Esophagus muscularis mucosa (tissue), 4 donors: ENCODE data around the gene MIPOL1. TPM values are rescaled to one million over a fixed set of nuclear protein-coding genes. Genes with fewer than 3 reads are reported as not detected.

Experiments
- DNase-seq: peaks from one replicate; pipeline ENCODE4 v3.0.0-alpha.2; 2017; ENCODE audit errors: extremely low spot score
- H3K27ac ChIP-seq, 4 donors: fragments of 200-600 bp; sonication (generic); replicated peaks in 1 of 4; 1 replicate in 3 of 4; 2 replicates in 1 of 4; pipeline ENCODE4 v1.5.1; 2016 to 2019; ENCODE audit warnings: mild to moderate bottlenecking in 1 of 4
- H3K27me3 ChIP-seq, 4 donors: fragments of 200-600 bp; sonication (generic); one replicate each; pipeline versions ENCODE4 v1.5.1 to v1.6.0; 2016 to 2019
- H3K36me3 ChIP-seq, 4 donors: fragments of 200-600 bp; sonication (generic); one replicate each; pipeline ENCODE4 v1.5.1; 2016 to 2019
- H3K4me1 ChIP-seq, 4 donors: fragments of 200-600 bp; sonication (generic); one replicate each; pipeline ENCODE4 v1.5.1; 2016 to 2019
- H3K4me3 ChIP-seq, 4 donors: fragments of 200-600 bp; sonication (generic); 1 replicate in 2 of 4; 2 replicates in 2 of 4; pipeline ENCODE4 v1.5.1; 2016 to 2019; ENCODE audit warnings: mild to moderate bottlenecking in 4 of 4, moderate library complexity in 1 of 4
- H3K9me3 ChIP-seq, 4 donors: fragments of 200-600 bp; sonication (generic); 1 replicate in 3 of 4; 2 replicates in 1 of 4; pipeline ENCODE4 v1.5.1; 2016 to 2019
- EP300 ChIP-seq: sonication (generic); formaldehyde crosslinking; IDR thresholded peaks from one replicate; pipeline ENCODE4 v1.6.1; 2017; ENCODE audit warnings: antibody characterized with exemption
- POLR2A ChIP-seq: fragments of 450-650 bp; IDR thresholded peaks from one replicate; pipeline ENCODE4 v1.6.1; 2017; ENCODE audit warnings: antibody characterized with exemption, moderate library complexity, mild to moderate bottlenecking, low read depth
- POLR2AphosphoS5 ChIP-seq, 2 donors: sonication (generic); formaldehyde crosslinking; IDR thresholded peaks; one replicate each; pipeline ENCODE4 v1.6.1; 2017; ENCODE audit warnings: antibody characterized with exemption in 2 of 2
- WGBS: methylation state at CpG from one replicate; pipeline ENCODE4 v1.1.5; 2018; 5-methylcytosine and 5-hydroxymethylcytosine counted together
- intact Hi-C: fragments of 100-400 bp; cut with DNase I; formaldehyde crosslinking; loops from one replicate; pipeline ENCODE4 v1.15.1; 2023
- total RNA-seq, 4 donors: library from RNA; depleted of rRNA; stranded (reverse); fragments of >200 nt; gene quantifications; one replicate each; pipeline versions ENCODE4 v1.1.0 to v1.2.1, GENCODE V29; 2016
- TF ChIP-seq, protein P1 (sequence below), 3 experiments: fragments of 200-600 bp in 2 of 3; fragments of 450-650 bp in 1 of 3; sonication (generic) in 2 of 3; IDR thresholded peaks; one replicate each; pipeline ENCODE4 v1.5.1; 2017 to 2019; ENCODE audit warnings: antibody characterized with exemption in 3 of 3, mild to moderate bottlenecking in 2 of 3, moderate library complexity in 1 of 3

Gene MIPOL1
- total RNA-seq, 4 donors from 2014 or later: 6.5 to 21.2 (median 10.4) TPM

- no peaks in the 10 kb centered on the region for H3K27me3 ChIP-seq
- no peak overlapping the region for H3K27ac ChIP-seq
- no peak for DNase-seq
- peaks cover 0 to 17% (median 13%) of the 10 kb centered on the region in 4 donors for H3K9me3 ChIP-seq
- intact Hi-C loops: no loop called here
- TF ChIP-seq POLR2AphosphoS5 (IDR thresholded peaks at IDR 0.05) (no peak), POLR2A (no peak), EP300 (no peak)
- TF ChIP-seq, protein P1, sequence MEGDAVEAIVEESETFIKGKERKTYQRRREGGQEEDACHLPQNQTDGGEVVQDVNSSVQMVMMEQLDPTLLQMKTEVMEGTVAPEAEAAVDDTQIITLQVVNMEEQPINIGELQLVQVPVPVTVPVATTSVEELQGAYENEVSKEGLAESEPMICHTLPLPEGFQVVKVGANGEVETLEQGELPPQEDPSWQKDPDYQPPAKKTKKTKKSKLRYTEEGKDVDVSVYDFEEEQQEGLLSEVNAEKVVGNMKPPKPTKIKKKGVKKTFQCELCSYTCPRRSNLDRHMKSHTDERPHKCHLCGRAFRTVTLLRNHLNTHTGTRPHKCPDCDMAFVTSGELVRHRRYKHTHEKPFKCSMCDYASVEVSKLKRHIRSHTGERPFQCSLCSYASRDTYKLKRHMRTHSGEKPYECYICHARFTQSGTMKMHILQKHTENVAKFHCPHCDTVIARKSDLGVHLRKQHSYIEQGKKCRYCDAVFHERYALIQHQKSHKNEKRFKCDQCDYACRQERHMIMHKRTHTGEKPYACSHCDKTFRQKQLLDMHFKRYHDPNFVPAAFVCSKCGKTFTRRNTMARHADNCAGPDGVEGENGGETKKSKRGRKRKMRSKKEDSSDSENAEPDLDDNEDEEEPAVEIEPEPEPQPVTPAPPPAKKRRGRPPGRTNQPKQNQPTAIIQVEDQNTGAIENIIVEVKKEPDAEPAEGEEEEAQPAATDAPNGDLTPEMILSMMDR (IDR thresholded peaks at IDR 0.05): no peak
- WGBS: 100% methylated on average over 2 of the region's 3 CpGs
- H3K36me3 ChIP-seq: peaks cover 0 to 8% (median 2%) of the 10 kb centered on the region in 4 donors
- H3K4me1 ChIP-seq: no peaks in the 10 kb centered on the region
- H3K4me3 ChIP-seq: no peak overlapping the region
Observed at GRCh38 chr14:37397941-37398215, 200.1 kb downstream of the MIPOL1 start.

DNA sequence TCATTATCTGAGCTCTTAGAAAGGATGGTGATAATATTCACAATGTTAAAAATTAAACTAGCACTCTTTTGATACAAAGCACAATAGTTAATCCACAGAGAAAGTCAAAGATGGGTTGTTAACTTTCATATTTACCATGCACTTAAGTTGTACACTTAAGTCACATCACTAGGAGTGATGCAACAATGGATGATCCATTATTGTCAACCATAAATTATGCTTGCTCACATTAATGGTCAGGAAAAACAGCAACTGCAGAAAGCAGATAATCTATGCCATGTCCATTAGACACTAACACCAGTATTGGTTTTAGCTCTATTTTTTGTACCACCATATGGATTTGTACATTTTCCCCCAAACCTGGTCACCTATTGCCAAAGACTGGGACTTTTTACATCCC lies 201.8 kb downstream of the MIPOL1 start:
- TF ChIP-seq EP300 (no peak), POLR2A (no peak)
- TF ChIP-seq, protein P1 (IDR thresholded peaks at IDR 0.05): no peak
- DNase-seq: no peak
- Histone ChIP-seq H3K4me3 (no peak overlapping the region), H3K27me3 (no peaks in the 10 kb centered on the region), H3K36me3 (peaks cover 0 to 8% (median 2%) of the 10 kb centered on the region in 4 donors), H3K4me1 (no peaks in the 10 kb centered on the region), H3K9me3 (peaks cover 0 to 17% (median 13%) of the 10 kb centered on the region in 4 donors), H3K27ac (no peak overlapping the region)
- intact Hi-C loops: no loop called here

DNA sequence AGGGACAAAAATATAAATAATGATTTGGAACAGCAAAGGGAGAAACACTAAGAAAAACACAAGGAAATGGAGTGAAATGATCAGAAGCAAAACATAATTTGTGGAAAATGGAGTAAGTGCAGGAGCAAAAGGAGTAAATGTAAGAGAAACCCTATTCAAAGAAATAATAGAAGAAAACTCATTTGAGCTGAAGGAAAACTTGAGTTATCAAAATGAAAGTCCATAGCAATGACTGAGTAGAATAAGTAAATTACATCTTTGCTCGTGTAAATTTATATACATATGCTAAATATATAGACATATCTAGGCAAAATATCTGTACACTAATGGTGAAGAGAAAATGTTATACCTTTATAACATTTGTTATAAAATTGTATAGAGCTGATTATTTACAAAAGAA lies 203.4 kb downstream of the MIPOL1 start:
- 97% methylated on average over 1 of the region's 1 CpG for WGBS
- no peak overlapping the region for H3K27ac ChIP-seq
- H3K27me3 ChIP-seq: no peaks in the 10 kb centered on the region
- no peak for DNase-seq
- no peak overlapping the region for H3K4me3 ChIP-seq
- peaks cover 0 to 4% (median under 1%) of the 10 kb centered on the region in 4 donors for H3K9me3 ChIP-seq
- peaks cover 0 to 8% (median 2%) of the 10 kb centered on the region in 4 donors for H3K36me3 ChIP-seq
- intact Hi-C loops: no loop called here
- no peaks in the 10 kb centered on the region for H3K4me1 ChIP-seq
- TF ChIP-seq POLR2A (no peak), POLR2AphosphoS5 (IDR thresholded peaks at IDR 0.05) (no peak), EP300 (no peak)
- TF ChIP-seq, protein P1 (IDR thresholded peaks at IDR 0.05): no peak

DNA sequence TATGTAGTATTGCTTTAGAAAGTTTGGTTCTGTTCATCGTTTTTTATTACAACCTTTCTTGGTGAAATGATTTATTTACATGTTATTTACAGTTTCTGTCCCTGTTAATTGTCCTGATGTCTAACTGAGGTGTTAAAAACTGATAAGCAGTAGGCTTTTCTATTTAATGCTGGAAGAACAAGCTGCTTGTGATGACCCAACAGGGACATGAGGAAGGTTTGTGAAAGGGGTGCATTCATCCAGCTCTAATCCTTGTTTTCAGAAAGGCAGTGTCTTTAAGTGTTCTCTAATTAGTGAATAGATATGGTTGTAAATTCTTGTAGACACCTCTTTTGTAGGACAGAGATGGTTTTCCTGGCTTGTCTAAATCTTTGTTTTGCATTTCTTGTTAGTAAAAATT lies 205.9 kb downstream of the MIPOL1 start:
- no peak for DNase-seq
- H3K9me3 ChIP-seq: no peaks in the 10 kb centered on the region
- no peaks in the 10 kb centered on the region for H3K36me3 ChIP-seq
- intact Hi-C loops: no loop called here
- no peaks in the 10 kb centered on the region for H3K27me3 ChIP-seq
- TF ChIP-seq POLR2AphosphoS5 (IDR thresholded peaks at IDR 0.05) (no peak), EP300 (no peak), POLR2A (no peak)
- TF ChIP-seq, protein P1 (IDR thresholded peaks at IDR 0.05): no peak
- 71% methylated on average over 1 of the region's 1 CpG for WGBS
- H3K27ac ChIP-seq: no peak overlapping the region
- no peaks in the 10 kb centered on the region for H3K4me1 ChIP-seq
- H3K4me3 ChIP-seq: no peak overlapping the region

GRCh38 chr14:37406095-37406494 lies 208.4 kb downstream of the MIPOL1 start:
- intact Hi-C loops: no loop called here
- no peak overlapping the region for H3K27ac ChIP-seq
- no peaks in the 10 kb centered on the region for H3K9me3 ChIP-seq
- no peaks in the 10 kb centered on the region for H3K36me3 ChIP-seq
- WGBS: 74% methylated on average over 2 of the region's 2 CpGs
- no peaks in the 10 kb centered on the region for H3K4me1 ChIP-seq
- TF ChIP-seq POLR2AphosphoS5 (IDR thresholded peaks at IDR 0.05): no peak
- TF ChIP-seq POLR2A: no peak
- TF ChIP-seq EP300: no peak
- TF ChIP-seq, protein P1 (IDR thresholded peaks at IDR 0.05): no peak
- H3K4me3 ChIP-seq: no peak overlapping the region
- H3K27me3 ChIP-seq: no peaks in the 10 kb centered on the region
- no peak for DNase-seq
